GM19438 (cell line): ENCODE results near the gene SNX17.

Source experiments
- ATAC-seq: cut with Tn5 transposase; IDR thresholded peaks from one replicate; pipeline ENCODE4 v1.9.1; 2021; ENCODE audit warnings: low read depth; ENCODE audit not compliant: unreplicated experiment

The SNX17 gene

DNA sequence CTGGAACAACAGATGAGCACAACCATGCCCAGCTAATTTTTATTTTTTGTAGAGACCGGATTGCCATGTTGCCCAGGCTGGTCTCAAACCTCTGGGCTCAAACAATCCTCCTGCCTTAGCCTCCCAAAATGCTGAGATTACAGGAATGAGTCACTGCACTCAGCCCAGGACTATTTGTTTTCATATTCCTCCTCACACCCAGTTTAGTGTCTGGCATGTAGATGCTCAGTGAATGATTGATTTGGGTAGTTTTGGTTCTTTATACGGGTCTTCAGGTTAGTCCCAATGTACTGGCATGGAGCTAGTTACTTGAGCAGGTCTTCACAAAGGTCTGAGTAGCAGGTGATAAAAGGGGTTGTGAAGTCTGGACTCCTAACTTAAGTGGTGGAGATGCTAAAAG, 6.5 kb upstream of the SNX17 start:
- no peak for ATAC-seq

GRCh38 chr2:27369471-27370025, 868 bp upstream of the SNX17 start:
- no peak for ATAC-seq

- ATAC-seq: peak; percentile 28
Measured at GRCh38 chr2:27370816-27371620, 602 bp downstream of the SNX17 start.

DNA sequence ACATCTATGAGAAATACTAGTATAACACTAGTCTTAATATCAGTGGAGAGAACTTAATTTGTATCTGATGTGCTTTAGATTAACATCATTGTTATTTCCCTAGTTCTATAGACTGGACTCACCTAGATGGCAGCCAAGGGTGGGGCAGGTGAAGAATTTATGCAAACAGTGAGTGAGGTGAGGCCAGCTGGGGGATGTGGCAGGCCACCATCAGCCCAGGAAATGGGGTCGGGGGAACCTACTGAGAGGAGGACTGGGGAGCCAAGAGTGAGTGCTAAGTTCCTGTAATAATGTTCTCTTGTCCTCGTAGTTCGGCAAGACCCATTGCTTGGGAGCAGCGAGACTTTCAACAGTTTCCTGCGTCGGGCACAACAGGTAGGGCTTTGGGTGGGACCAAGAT, 2.5 kb downstream of the SNX17 start:
- ATAC-seq: no peak

DNA sequence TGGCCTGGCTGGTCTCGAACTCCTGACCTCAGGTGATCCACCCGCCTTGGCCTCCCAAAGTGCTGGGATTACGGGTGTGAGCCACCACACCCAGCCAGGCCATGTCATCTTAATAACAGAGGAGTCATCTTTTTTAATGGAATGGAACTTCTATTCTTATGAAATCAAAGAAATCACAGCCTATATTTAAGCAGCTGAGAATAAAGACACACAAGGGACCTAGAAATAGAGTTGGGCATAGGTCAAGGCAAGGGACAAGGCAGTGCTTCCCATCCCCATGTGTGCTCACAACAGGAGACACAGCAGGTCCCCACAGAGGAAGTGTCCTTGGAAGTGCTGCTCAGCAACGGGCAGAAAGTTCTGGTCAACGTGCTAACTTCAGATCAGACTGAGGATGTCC, 3.2 kb downstream of the SNX17 start:
- ATAC-seq: no peak

GRCh38 chr2:27375513-27376099, 5.2 kb downstream of the SNX17 start:
- ATAC-seq: no peak

GRCh38 chr2:27376151-27376865, 5.9 kb downstream of the SNX17 start:
- ATAC-seq: no peak

GRCh38 chr2:27376866-27377617, 6.6 kb downstream of the SNX17 start:
- ATAC-seq: no peak

DNA sequence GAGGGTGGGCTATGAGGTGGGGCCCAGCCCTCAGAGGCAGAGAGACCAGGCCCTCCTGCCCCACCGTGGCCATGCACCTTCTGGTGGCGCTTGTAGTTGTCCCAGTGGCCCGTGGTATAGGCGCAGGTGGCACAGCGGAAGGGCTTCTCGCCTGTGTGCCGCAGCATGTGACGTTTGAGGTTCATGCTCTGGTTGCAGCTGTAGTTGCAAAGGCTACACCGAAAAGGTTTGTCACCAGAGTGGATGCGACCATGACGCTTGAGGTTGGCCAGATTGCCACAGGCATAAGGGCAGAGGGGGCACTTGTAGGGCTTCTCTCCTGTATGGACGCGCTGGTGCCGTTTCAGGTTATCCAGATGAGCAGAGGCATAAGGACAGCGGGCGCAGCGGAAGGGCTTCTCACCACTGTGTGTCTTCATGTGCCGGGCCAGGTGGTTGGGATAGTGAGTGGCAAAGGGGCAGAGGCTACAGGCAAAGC, 7.2 kb downstream of the SNX17 start:
- no peak for ATAC-seq

DNA sequence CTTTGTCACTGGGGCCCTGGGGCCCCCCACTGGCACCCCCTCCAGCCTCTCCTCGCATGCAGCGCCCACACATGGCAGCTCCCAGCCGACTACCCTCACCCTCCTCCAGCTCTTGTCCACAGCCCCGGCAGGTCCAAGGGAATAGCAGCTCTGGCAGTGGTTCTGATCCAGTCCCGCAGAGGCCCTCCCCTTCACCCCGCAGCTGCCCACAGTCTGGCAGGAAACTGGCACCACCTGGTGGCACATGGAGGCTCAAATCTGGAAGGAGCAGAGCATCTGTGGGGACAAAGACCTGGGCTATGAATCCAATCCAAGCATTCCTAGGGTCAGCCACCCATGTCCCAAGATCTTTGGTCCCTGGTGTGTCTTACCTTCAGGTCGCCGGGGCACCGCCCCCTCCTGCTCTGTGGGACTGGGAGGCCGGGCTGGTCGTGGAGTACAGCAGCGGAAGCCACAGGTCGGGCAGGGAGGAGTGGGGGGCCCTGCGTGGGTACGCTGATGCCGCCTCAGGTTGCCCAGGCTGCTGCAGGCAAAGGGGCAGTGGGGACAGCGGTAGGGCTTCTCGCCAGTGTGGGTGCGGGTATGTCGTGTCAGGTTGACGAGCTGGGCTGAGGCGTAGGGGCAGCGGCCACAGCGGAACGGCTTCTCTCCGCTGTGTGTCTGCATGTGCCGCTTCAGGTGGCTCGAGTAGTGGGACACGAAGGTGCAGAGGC, 7.8 kb downstream of the SNX17 start:
- no peak for ATAC-seq

GRCh38 chr2:27378809-27379290, 8.4 kb downstream of the SNX17 start:
- ATAC-seq: no peak

- ATAC-seq: no peak
Measured at GRCh38 chr2:27379383-27379835, 9.0 kb downstream of the SNX17 start.

- peak; percentile 40 for ATAC-seq
Measured at GRCh38 chr2:27379836-27380625, 9.6 kb downstream of the SNX17 start.

GRCh38 chr2:27380626-27381545, 10.5 kb downstream of the SNX17 start, which contains the start of gene ZNF513:
Gene ZNF513, minus strand, starts transcription at chr2:27380734. Its CDS starts 208 bp downstream, at chr2:27380526.
- peak; percentile 91 for ATAC-seq

GRCh38 chr2:27381577-27382181, 11.3 kb downstream of the SNX17 start:
- ATAC-seq: no peak

DNA sequence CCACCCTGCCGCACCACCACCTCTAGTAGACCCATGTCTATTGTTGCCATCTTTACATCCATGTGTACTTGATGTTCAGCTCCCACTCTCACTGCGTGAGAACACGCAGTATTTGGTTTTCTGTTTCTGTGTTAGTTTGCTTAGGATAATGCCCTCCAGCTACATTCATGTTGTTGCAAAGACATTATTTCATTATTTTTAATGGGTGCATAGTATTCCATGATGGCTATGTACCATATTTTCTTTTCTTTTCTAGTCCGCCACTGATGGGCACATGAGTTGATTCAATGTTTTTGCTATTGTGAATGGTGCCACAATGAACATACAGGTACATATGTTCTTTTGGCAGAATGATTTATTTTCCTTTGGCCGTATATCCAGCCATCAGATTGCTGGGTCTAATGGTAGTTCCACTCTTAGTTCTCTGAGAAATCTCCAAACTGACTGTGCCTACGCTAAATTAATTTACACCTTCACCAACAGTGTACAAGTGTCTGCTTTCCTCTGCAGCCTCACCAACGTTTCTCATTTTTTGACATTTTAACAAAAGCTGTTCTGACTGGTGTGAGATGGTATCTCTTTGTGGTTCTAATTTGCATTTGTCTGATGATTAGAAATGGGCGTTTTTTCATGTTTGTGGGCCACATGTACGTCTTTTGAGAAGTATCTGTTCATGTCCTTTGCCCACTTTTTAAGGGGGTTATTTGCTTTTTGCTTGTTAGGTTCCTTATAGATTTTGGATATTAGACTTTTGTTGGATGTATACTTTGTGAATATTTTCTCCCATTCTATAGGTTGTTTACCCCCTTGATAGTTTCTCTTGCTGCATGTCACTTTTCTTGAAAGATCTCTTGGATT, 20.6 kb downstream of the SNX17 start:
- no peak for ATAC-seq
